HG02623 (cell line): ENCODE measurements around the gene GALNTL6.
"Not testable (repeated sequence)": the region's sequence is repeated elsewhere in the genome, so short reads cannot be mapped to it uniquely, and the experiment has no call there.

ENCODE experiments used
- ATAC-seq: cut with Tn5 transposase; IDR thresholded peaks from one replicate; pipeline ENCODE4 v1.9.1; 2021; ENCODE audit warnings: moderate library complexity; ENCODE audit not compliant: unreplicated experiment

GALNTL6 gene

DNA sequence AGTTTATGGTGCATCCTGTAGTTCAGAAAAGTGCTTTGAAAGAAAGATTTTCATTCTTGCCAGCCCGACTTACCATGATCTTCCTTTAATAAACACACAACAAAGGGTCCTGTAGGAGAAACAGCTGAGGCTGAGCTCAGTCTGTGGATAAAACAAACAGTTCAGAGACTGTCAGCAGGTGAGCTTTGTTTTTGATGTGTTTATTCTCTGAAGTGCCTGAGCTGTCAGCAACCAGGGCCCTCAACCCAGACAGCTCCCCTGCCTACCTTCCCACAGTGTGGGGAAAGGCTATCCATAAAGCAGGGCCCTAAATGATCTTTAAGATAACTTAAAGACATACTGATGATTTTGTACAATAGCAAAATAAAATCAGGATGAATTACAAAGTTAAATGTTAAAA lies 896.2 kb downstream of the GALNTL6 start:
- ATAC-seq: no peak

DNA sequence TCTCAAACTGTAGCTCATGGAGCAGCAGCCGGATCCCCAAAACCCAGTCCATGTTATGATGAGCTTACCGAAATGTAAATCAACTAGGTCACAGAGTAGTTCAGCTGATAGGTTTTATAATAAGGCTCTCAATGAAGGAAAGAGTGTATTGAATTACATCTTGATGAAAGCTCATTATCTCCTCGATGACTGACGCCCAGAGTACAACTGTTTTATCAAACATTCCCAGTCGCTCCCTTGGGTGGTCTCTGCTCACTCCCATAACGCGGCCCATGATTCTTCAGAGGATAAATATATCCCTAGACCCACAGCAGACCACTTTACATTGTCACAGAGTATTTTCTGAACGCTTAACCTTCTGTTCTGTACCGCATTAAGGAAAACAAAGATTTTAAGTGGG lies 903.1 kb downstream of the GALNTL6 start:
- ATAC-seq: no peak

DNA sequence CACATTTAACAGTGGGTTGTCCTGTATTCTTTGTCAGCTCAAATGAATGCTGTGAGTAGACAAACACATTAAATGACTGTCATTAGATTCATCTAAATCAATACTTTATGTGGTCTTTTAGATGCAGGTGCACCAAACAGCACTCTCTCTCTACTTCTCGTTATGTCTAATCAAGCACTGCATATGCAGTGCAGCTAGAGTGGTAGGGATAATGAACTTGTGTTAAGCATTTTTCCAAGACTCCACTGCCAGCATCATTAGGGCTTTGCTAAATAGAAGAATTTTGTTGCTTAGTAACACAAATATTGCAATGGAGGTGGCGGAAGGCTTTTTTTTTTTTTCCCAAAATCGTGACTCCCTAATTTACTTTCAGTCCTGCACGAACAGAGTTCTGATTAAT lies 908.5 kb downstream of the GALNTL6 start:
- no peak for ATAC-seq

DNA sequence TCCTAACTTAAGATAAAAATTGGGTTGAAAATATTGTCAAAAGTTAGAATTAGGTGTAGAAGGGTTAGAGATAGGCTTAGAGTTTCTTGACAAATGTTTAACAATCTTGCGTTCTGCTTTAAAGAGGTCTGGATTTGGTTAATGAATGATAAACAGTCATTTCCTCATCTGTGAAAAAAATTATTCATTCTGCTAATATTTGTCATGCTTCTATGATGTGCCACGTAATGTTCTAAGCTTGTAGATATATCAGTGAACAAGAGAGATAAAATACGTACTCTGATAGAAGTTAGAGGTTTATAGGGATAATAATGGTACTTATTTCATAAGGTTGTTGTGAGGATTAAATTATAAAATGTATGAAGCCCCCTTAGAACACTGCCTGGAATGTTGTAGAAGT lies 912.4 kb downstream of the GALNTL6 start:
- no peak for ATAC-seq

DNA sequence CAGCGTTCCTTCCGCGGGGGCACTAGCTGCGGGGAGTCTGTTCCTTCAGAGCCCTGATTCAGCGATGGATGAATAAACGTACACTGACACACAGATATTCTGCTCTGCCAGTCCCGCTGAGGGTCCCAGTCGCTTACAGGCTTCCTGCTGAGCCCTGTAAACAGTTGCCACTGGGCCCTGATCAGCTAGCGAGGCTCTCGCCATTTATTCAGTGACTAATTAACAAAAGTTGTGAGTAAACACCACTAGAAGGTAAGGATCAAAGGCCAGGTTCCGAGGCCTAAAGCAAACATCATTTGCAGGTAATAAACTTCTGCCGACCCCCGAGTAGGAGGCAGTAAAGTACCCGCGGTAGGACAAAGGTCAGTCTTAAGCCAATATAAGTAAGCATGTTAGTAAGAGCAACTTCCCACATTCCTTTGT lies 912.8 kb downstream of the GALNTL6 start:
- ATAC-seq: no peak

DNA sequence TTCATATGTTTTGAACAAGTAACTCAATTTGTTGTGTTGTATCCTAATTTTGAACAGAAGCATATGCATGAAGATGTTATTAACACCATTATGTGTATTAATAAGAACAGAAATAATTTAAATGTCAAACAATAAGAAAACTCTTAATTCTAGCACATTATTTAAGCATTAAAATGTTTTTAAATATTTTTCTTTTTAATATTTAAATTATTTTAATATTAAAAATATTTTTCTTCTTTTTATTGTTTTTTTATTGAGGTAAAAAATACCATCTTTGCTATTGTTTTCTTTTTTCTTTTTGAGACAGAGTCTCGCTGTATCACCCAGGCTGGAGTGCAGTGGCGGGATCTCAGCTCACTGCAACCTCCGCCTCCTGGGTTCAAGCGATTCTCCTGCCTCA lies 914.4 kb downstream of the GALNTL6 start:
- no peak for ATAC-seq

DNA sequence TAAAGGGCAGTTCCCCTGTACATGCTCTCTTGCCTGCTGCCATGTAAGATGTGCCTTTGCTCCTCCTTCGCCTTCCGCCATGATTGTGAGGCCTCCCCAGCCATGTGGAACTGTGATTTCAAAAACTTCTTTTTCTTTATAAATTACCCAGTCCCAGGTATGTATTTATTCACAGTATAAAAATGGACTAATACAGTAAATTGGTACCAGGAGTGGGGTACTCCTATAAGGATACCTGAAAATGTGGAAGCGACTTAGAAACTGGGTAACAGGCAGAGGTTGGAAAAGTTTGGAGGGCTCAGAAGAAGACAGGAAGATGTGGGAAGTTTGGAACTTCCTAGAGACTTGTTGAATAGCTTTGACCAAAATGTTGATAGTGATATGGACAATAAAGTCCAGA lies 920.4 kb downstream of the GALNTL6 start:
- ATAC-seq: not testable (repeated sequence)

DNA sequence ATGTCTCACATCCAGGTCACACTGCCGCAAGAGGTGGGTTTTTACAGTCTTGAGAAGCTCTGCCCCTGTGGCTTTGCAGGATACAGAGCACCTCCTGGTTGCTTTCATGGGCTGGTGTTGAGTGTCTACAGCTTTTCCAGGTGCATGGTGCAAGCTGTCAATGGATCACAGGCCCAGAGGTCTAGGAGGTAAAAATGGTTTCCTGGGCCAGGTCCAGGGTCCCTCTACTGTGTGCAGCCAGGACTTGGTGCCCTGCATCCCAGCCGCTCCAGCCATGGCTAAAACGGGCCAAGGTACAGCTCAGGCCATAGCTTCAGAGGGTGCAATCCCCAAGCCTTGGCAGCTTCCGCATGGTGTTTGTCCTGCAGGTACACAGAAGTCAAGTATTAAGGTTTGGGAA lies 921.4 kb downstream of the GALNTL6 start:
- no peak for ATAC-seq

DNA sequence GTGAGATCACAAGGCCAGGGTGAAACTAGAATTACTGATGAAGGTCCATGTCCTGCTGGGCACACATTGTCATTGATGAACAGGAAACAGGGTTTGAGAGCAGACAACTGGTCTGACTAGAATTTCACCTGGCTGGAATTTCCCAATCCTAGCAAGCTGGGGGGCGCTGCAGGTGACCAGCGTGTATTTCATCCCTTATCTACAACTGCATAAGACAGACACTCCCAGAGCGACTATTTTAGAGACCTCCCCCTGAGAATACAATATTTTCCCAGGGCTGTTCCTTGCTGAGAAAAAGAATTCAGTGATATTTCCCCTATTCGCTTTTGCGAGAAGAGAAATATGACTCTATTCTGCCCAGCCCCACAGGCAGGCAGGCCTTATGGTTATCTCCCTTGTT lies 922.8 kb downstream of the GALNTL6 start:
- no peak for ATAC-seq

DNA sequence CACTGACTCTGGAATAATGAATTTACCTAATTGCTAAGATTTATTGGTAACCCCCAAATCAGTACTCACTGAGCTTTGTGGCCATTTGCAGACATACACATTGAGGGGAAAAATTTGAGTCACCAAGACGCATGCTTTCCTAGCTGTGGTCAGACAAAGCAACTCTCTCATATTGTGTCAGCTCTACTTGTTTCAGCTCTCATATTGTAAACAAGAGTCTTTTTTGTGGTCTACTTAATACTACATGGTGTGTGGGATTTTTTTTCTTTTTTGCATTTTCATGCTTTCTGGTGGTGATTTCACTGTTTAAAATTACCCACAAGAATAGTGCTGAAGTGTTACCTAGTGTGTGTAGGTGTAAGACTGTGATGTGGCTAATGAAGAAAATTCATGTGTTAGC lies 927.2 kb downstream of the GALNTL6 start:
- ATAC-seq: peak; percentile 93

DNA sequence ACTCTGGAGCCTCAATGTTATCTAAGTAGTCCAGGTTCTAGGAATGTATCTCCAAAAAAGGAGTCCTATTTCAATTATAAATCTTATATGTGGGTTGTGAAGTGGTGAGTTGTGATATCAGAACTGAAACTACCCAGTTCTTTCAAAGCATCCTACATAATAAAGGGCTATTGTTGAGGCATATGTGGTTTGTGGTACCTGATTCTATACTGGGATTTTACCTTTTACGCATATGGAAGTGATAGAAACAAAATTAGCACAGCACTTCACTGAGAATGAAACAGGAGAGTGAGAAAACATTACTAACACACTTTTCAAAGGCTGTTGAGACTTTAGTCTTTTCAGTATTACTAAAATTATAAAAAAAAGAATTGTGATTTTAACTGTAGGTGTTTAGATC lies 937.7 kb downstream of the GALNTL6 start:
- ATAC-seq: peak; percentile 98

DNA sequence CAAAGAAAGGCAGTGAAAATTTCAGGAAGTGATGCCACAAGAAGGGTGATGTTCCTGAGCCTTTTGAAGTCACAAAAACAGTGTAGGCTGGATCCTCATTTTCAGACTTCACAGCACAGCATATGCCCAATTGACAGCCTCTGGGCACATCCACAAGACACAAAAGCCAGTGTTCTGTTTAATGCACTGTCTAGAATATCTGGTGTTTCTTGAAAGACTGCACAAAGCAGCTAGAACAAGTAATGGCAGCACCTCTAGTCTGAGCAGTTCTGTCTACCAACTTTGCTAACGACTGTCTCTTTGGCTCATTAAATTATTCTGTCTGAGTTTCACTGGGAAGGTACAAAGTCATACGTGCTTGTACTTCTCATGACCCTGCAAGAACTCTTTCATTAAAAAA lies 938.3 kb downstream of the GALNTL6 start:
- ATAC-seq: no peak

DNA sequence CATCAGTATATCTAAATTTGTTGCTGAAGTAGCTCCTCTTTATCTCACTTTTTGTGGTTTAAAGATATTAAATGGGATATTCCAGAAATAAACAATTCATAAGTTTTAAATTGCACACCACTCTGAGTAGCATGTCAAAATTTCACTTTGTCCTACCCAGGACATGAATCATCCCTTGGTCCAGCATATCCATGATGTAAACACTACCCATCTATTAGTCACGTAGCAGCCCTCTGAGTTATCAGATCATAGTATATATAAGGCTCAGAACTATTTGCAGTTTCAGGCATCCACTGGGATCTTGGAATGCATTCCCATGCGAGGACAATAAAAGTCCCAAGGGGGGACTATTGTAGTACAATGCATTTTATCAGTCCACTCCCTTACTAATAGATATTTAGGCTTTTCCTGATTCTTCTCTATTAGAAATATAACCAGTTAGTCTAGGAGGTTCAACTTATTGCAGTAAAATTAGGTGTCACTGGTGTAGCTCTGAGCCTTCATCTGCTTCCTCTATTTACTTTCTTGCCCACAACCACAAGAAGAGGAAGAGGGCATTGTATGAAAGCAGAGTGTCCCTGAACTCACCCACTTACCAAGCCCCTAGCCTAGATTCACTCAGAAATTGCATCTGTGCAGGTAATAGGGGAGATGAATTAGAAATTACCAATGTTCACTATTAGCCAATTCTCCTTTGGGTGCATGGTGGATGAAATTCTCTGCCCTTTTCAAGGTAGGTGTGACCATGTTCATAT lies 945.6 kb downstream of the GALNTL6 start:
- no peak for ATAC-seq

DNA sequence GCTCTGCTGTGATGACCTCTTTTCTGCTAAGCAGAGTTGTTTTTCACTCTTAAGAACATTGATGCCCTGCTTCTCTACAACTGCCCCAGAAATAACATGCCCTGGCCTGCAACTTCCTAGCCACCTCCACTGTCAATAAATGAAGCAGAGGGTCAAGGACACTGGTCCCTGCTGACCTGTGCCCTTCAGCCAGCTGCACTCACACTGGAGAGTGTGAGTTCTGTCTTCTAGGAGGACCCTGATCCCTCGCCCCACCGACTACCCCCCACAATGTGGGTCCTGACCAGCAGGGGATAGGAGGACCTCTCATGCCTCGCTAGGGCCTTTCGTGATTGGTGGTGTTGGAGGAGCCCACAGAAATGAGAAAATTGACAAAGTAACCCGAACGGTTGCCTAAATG lies 947.3 kb downstream of the GALNTL6 start:
- ATAC-seq: no peak

DNA sequence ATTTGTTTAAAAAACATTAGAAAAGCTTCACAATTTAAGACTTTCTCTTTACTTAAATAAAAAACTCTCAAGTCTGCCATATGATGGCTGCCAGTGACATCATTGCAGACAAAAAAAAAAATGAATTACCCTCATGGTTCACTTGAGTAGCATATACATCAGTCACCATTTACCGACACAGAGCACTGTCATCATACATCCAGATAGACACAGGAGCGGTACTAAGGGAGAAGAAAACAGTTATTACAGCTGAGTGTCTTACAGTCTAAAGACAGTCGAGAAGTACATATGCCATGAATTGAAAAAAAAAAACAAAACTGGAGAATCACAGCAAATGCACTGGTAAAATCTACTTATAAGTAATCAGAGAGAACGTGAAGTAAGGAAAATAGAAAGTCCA lies 949.7 kb downstream of the GALNTL6 start:
- ATAC-seq: no peak

DNA sequence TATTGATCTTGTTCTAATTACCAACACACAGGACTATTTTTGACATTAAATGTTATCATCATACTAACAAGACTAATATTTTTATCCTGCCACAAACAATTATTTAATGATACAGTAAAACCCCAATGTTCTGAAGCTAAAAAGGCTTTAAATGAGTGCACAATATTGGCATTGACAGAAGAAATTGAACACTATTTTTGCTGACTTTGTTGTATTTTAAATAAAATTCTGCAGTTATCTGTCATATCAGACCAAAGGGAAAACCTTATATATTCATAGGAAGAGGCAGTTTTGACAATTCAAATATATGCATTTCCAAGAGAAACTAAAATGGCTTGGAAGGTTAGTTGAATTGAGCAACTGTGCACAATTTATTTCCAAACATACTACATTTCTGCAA lies 957.6 kb downstream of the GALNTL6 start:
- no peak for ATAC-seq

DNA sequence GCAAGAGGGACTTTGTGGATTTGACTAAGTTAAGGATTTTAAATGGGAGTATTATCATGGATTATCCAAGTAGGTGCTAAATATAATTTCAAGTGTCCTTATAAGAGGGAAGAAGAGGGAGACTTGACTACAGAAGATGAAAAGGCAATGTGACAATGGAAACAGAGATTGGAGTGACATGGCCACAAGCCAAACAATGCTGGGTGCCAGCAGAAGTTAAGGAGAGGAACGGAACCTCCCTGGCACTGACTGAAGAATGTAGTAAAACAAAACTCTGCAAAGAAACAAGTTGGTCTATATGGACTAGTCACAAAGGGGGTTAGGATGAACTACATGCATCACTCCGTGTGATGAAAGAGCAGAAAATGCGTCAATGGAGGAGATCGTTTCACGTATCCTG lies 959.6 kb downstream of the GALNTL6 start:
- ATAC-seq: no peak

DNA sequence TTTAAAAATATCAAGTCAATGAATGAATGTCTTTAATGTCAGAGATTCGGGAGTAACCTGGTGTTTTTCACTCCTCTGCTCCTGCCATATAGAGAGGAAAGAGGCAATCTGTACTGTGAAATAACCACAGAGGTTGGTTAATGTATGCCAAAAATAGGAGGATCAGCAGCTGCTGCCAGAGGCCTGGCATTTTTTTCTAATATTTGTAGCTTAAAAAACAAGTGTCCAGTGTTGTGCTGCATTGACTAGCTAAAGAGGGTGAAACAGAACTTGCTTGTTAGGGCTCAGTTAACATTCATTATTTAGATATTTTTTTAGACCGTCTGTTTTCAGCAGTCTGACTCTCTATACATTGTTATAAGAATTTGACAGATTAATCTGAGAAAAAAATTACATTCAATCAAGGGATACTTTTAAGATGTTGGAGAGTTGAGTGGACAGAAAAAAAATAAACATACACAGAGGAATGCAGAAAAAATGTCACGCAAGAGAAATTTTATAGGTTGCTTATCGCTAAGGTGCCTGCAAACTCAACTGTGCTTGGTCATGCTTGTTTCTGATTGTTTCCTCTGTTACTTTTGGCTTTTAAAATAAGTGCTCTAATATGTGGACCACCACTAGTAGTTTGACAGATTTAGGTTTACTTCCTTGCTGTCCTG lies 963.1 kb downstream of the GALNTL6 start:
- no peak for ATAC-seq

DNA sequence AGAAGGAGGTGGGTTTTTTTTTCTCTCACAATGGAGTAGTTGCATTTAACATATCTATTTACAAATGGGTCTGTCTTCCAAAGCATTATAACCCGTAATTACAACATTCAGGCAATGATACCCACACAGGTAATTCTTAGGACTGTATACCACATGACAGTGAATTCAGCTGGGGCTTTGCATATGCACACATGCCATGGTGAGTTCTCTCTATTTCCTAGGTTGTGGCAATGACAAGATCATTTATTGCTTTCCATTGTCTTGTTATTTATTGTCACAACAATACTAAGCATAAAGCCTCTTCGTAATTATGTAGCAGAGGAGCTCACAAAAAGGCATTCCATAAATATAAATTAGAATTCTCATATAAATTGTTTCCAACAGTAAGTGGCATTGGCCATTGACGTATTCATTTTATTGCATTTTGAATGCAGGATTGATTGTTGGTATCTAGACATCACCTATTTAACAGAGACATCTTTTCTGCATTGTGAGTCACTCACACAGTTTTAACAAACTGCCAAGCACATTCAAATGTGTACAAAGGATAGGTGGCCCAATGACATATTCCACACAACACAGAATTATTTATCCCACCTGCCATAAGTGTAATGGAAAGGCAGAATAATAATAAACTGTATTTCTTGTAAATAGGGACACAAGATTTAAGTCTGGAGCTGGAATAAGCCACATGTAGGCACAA lies 964.7 kb downstream of the GALNTL6 start:
- no peak for ATAC-seq

DNA sequence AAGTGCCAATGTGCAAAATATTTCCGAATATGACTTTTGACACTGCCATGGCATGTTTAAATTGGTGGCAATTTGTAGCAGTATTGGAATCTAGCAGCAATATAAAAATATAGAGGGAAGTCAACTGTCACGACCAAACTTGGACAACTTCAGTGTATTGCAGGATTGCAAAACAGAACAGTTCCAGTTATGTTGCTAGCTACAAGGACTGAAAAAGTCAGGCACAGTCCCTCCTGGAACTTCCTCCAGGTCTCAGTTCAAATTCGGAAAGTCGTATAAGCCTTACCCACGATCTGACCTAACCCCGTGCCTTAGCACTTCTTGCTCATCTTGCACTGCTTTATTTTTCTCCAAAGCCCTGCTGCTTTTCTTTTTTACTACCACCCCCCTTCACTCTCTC lies 965.4 kb downstream of the GALNTL6 start:
- no peak for ATAC-seq

DNA sequence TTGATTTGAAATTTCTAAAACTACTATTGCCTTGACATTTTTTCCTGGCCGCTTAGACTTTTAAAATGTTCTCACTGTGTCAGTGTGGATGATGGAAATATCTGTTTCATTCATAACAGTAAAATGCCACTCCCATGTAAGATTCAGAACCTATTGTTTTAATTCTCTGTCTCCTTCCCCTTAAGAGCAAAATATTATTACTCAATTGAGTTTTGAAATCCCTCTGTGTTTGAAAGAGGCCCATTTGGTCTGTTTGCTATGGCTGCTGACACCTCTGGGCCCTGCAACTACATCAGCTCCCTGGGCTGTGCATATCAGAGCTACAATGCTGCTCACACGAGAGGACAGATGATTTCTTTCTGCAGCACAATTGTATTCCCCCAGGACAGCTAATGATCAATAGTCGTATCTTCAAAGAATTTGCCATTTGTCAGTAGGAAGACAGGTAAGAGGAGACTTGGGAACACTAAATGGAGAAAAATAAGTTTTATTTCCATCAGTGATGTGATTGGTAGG lies 967.4 kb downstream of the GALNTL6 start:
- no peak for ATAC-seq

DNA sequence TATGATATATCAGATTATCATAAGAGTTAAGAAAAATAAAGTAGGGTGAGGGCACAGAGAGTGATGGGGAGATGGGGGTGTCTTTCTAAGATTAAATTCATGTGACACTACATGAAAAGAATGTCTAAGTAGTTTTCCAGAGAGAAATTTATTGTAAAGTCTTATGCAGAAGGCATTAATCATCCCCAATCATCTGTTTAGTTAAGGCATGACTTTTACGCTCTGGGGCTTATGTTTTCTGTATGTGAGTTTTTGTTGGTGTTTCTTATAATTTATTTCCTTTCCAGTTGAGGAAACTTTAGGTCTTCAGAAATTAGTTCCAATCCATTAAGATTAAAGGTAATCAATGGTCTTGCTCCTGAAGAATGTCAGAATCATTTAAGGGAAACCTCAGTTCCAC lies 972.4 kb downstream of the GALNTL6 start:
- ATAC-seq: no peak
